A549 (cell line): ENCODE data around the gene PSMG1. TPM values are rescaled to one million over a fixed set of nuclear protein-coding genes. Genes with fewer than 3 reads are reported as not detected.

Experiments used
- ATAC-seq, 2 experiments: fragments of 200-7000 bp in 1 of 2; fragments of >200 bp in 1 of 2; cut with Nextera tagmentation in 1 of 2; cut with Tn5 transposase in 1 of 2; 3 replicates each; pipeline versions ENCODE4 v1.8.0 to v1.9.1; 2018 to 2020; ENCODE audit warnings: mild to moderate bottlenecking in 1 of 2, moderate library complexity in 1 of 2
- CTCF ChIA-PET: fragments of 300-600 bp; sonication (Branson Sonifier 250); formaldehyde crosslinking; extraction: SDS; loops from one replicate; lab custom pipeline; 2021; ENCODE audit warnings: antibody characterized with exemption, inconsistent platforms; lab: Yijun Ruan, JAX
- POLR2A ChIA-PET: fragments of 350-600 bp; formaldehyde crosslinking; extraction: SDS; loops from one replicate; lab custom pipeline; 2021; ENCODE audit warnings: antibody characterized with exemption, inconsistent platforms; lab: Yijun Ruan, JAX
- DNase-seq, 2 experiments: peaks; one replicate each; pipeline versions ENCODE4 v3.0.0 to v3.0.0-alpha.2; 2011 to 2016; ENCODE audit warnings: low read depth in 1 of 2, low spot score in 1 of 2
- FAIRE-seq: peaks from 2 replicates; lab custom pipeline; 2011; peaks lifted over from hg19 to GRCh38; lab: Jason Lieb, UNC
- H3K27ac ChIP-seq, 2 experiments: fragments of >200 bp; sonication (Bioruptor Twin); formaldehyde crosslinking; 3 replicates each; pipeline ENCODE4 v1.5.1; 2016 to 2017
- H3K4me1 ChIP-seq: fragments of >200 bp; sonication (Bioruptor Twin); formaldehyde crosslinking; 3 replicates; pipeline ENCODE4 v1.6.1; 2016
- H3K4me2 ChIP-seq: fragments of >200 bp; sonication (Bioruptor Twin); formaldehyde crosslinking; 3 replicates; pipeline ENCODE4 v1.6.1; 2016
- H3K4me3 ChIP-seq: fragments of >200 bp; sonication (Bioruptor Twin); formaldehyde crosslinking; 3 replicates; pipeline ENCODE4 v1.5.1; 2016
- H3K9me3 ChIP-seq: fragments of >200 bp; sonication (Bioruptor Twin); formaldehyde crosslinking; 3 replicates; pipeline ENCODE4 v1.6.1; 2016
- CBX8 ChIP-seq: fragments of 200-600 bp; sonication (generic); IDR thresholded peaks from 2 replicates; pipeline ENCODE4 v1.6.1; 2016
- CEBPB ChIP-seq, 2 experiments: fragments of >200 bp in 1 of 2; sonication (Bioruptor Twin) in 1 of 2; formaldehyde crosslinking in 1 of 2; IDR thresholded peaks; 2 replicates each; pipeline ENCODE4 v1.6.1; 2012 to 2016
- CHD2 ChIP-seq: fragments of 150-350 bp; IDR thresholded peaks from 2 replicates; pipeline ENCODE4 v1.6.1; 2014; ENCODE audit warnings: low read length; ENCODE audit not compliant: partially characterized antibody
- CHD4 ChIP-seq: fragments of 200-600 bp; sonication (generic); IDR thresholded peaks from 2 replicates; pipeline ENCODE4 v1.6.1; 2016; ENCODE audit warnings: antibody characterized with exemption, mild to moderate bottlenecking, borderline replicate concordance
- CTCF ChIP-seq: fragments of >200 bp; sonication (Bioruptor Twin); formaldehyde crosslinking; IDR thresholded peaks from 3 replicates; pipeline ENCODE4 v1.5.1; 2016
- E2F6 ChIP-seq: IDR thresholded peaks from 2 replicates; pipeline ENCODE4 v1.6.1; 2012; ENCODE audit warnings: low read depth, borderline replicate concordance
- ELK1 ChIP-seq: fragments of 150-350 bp; IDR thresholded peaks from 2 replicates; pipeline ENCODE4 v1.6.1; 2014; ENCODE audit warnings: low read depth, mild to moderate bottlenecking, low read length
- EP300 ChIP-seq, 2 experiments: fragments of >200 bp; sonication (Bioruptor Twin); formaldehyde crosslinking; IDR thresholded peaks; 2 replicates in 1 of 2; 3 replicates in 1 of 2; pipeline ENCODE4 v1.6.1; 2016 to 2017
- HDAC2 ChIP-seq: fragments of 200-600 bp; sonication (generic); IDR thresholded peaks from 2 replicates; pipeline ENCODE4 v1.6.1; 2016
- HEYL ChIP-seq: fragments of 250-450 bp; sonication (Bioruptor Pico); IDR thresholded peaks from 2 replicates; pipeline ENCODE4 v1.8.0; 2021; ENCODE audit warnings: mild to moderate bottlenecking, moderate library complexity
- HOXB13 ChIP-seq: fragments of 250-450 bp; sonication (Bioruptor Pico); IDR thresholded peaks from 2 replicates; pipeline ENCODE4 v1.5.0; 2020; ENCODE audit warnings: low read depth, mild to moderate bottlenecking, moderate library complexity
- JUNB ChIP-seq: fragments of >200 bp; sonication (Bioruptor Twin); formaldehyde crosslinking; IDR thresholded peaks from 2 replicates; pipeline ENCODE4 v1.6.1; 2016
- KDM1A ChIP-seq: fragments of 200-600 bp; sonication (generic); IDR thresholded peaks from 2 replicates; pipeline ENCODE4 v1.6.1; 2016; ENCODE audit warnings: low read depth, mild to moderate bottlenecking
- KDM5A ChIP-seq: fragments of 200-600 bp; sonication (generic); IDR thresholded peaks from 2 replicates; pipeline ENCODE4 v1.6.1; 2016; ENCODE audit warnings: antibody characterized with exemption, mild to moderate bottlenecking
- MAFK ChIP-seq: fragments of 450-650 bp; IDR thresholded peaks from 2 replicates; pipeline ENCODE4 v1.6.1; 2014; ENCODE audit not compliant: partially characterized antibody
- MAX ChIP-seq: IDR thresholded peaks from 2 replicates; pipeline ENCODE4 v1.6.1; 2012
- MAZ ChIP-seq: fragments of 150-350 bp; IDR thresholded peaks from 2 replicates; pipeline ENCODE4 v1.6.1; 2014; ENCODE audit warnings: antibody characterized with exemption, low read depth, low read length, borderline replicate concordance
- NFE2L2 ChIP-seq: fragments of 150-350 bp; conservative IDR thresholded peaks from 2 replicates; pipeline ENCODE4 v1.6.1; 2014; ENCODE audit warnings: low read length
- NPAS2 ChIP-seq: fragments of 250-450 bp; sonication (Bioruptor Pico); IDR thresholded peaks from 2 replicates; pipeline ENCODE4 v1.8.0; 2022; ENCODE audit warnings: mild to moderate bottlenecking, moderate library complexity, borderline replicate concordance
- POLR2A ChIP-seq: IDR thresholded peaks from 2 replicates; pipeline ENCODE4 v1.6.1; 2012; ENCODE audit warnings: mild to moderate bottlenecking, low read length
- POLR2AphosphoS2 ChIP-seq: conservative IDR thresholded peaks from 2 replicates; pipeline ENCODE4 v1.6.1; 2012; ENCODE audit warnings: low read length, improper control_type of control experiment, inconsistent platforms
- RARB ChIP-seq: fragments of 250-450 bp; sonication (Bioruptor Pico); IDR thresholded peaks from 2 replicates; pipeline ENCODE4 v1.8.0; 2021; ENCODE audit warnings: mild to moderate bottlenecking, moderate library complexity
- RCOR1 ChIP-seq: fragments of 150-350 bp; IDR thresholded peaks from 2 replicates; pipeline ENCODE4 v1.6.1; 2014; ENCODE audit warnings: antibody characterized with exemption, low read length, low read depth
- REST ChIP-seq: fragments of 200-600 bp; sonication (generic); IDR thresholded peaks from 2 replicates; pipeline ENCODE4 v1.6.1; 2016; ENCODE audit warnings: antibody characterized with exemption, mild to moderate bottlenecking, moderate library complexity
- RNF2 ChIP-seq: fragments of 200-600 bp; sonication (generic); IDR thresholded peaks from 2 replicates; pipeline ENCODE4 v1.6.1; 2016; ENCODE audit warnings: low read depth, mild to moderate bottlenecking, antibody characterized with exemption, moderate library complexity, borderline replicate concordance
- SMC3 ChIP-seq: fragments of >200 bp; sonication (Bioruptor Twin); formaldehyde crosslinking; IDR thresholded peaks from 3 replicates; pipeline ENCODE4 v1.6.1; 2018; ENCODE audit warnings: inconsistent platforms
- USF2 ChIP-seq: fragments of 450-650 bp; IDR thresholded peaks from 2 replicates; pipeline ENCODE4 v1.6.1; 2014; ENCODE audit warnings: antibody characterized with exemption
- ZC3H11A ChIP-seq: fragments of 450-650 bp; IDR thresholded peaks from 2 replicates; pipeline ENCODE4 v1.6.1; 2014; ENCODE audit warnings: antibody characterized with exemption, mild to moderate bottlenecking
- ZSCAN20 ChIP-seq: fragments of 250-450 bp; sonication (Bioruptor Pico); IDR thresholded peaks from 2 replicates; pipeline ENCODE4 v1.8.0; 2022; ENCODE audit warnings: mild to moderate bottlenecking, moderate library complexity
- WGBS: methylation state at CpG from one replicate; pipeline ENCODE4 v1.1.6; 2017; ENCODE audit errors: missing lambda C conversion rate; 5-methylcytosine and 5-hydroxymethylcytosine counted together
- polyA plus RNA-seq, 4 experiments: library from polyadenylated mRNA; depleted of rRNA in 3 of 4; stranded (reverse); fragments of >200 nt; fragmentation: RNase III in 1 of 4; extraction: RNeasy Plus Mini Kit Qiagen cat#74134 plus additional on column Dnase treatment in 1 of 4; gene quantifications; 2 replicates in 3 of 4; 3 replicates in 1 of 4; pipeline ENCODE4 v1.2.3, GENCODE V29; 2011 to 2017

The PSMG1 gene
- polyA plus RNA-seq, 2 of the 4 experiments (the other 2 are of a cell fraction) = 95.8 to 96.0 TPM

GRCh38 chr21:39178421-39178820 is 4.8 kb downstream of the PSMG1 start:
- no peak for ATAC-seq
- no peak for DNase-seq
- no peak overlapping the region for H3K27ac ChIP-seq
- POLR2A ChIA-PET = no interaction called here
- no peak for TF ChIP-seq E2F6
- no peak for TF ChIP-seq MAZ
- TF ChIP-seq USF2 = no peak
- TF ChIP-seq RNF2 = no peak
- no peak for TF ChIP-seq KDM5A
- TF ChIP-seq EP300 (IDR thresholded peaks at IDR 0.05) = no peak
- no peak for TF ChIP-seq HOXB13 (CRISPR knock-in tag)
- no peak for TF ChIP-seq ZC3H11A
- no peak for TF ChIP-seq HEYL (CRISPR knock-in tag)
- no peak for TF ChIP-seq CHD2
- no peak for TF ChIP-seq NFE2L2
- TF ChIP-seq JUNB = no peak
- no peak for TF ChIP-seq MAX
- TF ChIP-seq MAFK = no peak
- no peak for TF ChIP-seq RARB
- no peak for TF ChIP-seq KDM1A
- no peak for TF ChIP-seq CHD4
- TF ChIP-seq CEBPB (IDR thresholded peaks at IDR 0.05) = no peak
- TF ChIP-seq ELK1 = no peak
- TF ChIP-seq HDAC2 = no peak
- CTCF ChIA-PET = no interaction called here
- no peak overlapping the region for H3K4me3 ChIP-seq
- FAIRE-seq = no peak
- no peak overlapping the region for H3K4me2 ChIP-seq
- 0 out of 3 replicates have a peak, but pooled peaks cover 6% of the 10 kb centered on the region for H3K4me1 ChIP-seq
- no peaks in the 10 kb centered on the region for H3K9me3 ChIP-seq
- WGBS = 94% methylated on average over 7 of the region's 7 CpGs

- CTCF ChIA-PET = interaction anchor here (0.8 to 1.3 kb wide), 3 partner anchors 15 to 421 kb away, joined by 3 read pairs; no protein-coding TSS in a partner anchor
- Histone ChIP-seq H3K4me1 (0 out of 3 replicates have a peak, but pooled peaks cover under 1% of the 10 kb centered on the region), H3K9me3 (no peaks in the 10 kb centered on the region), H3K4me2 (no peak overlapping the region), H3K27ac (no peak overlapping the region), H3K4me3 (no peak overlapping the region)
- TF ChIP-seq KDM5A = no peak
- no peak for TF ChIP-seq CEBPB (IDR thresholded peaks at IDR 0.05)
- no peak for TF ChIP-seq EP300 (IDR thresholded peaks at IDR 0.05)
- no peak for TF ChIP-seq JUNB
- no peak for TF ChIP-seq CBX8
- TF ChIP-seq MAX = no peak
- TF ChIP-seq POLR2AphosphoS2 = no peak
- no peak for TF ChIP-seq CTCF
- no peak for TF ChIP-seq ELK1
- TF ChIP-seq RCOR1 = no peak
- no peak for TF ChIP-seq REST
- no peak for TF ChIP-seq HEYL (CRISPR knock-in tag)
- no peak for TF ChIP-seq MAZ
- no peak for TF ChIP-seq POLR2A
- no peak for TF ChIP-seq ZC3H11A
- no peak for TF ChIP-seq SMC3
- no peak for TF ChIP-seq CHD2
- TF ChIP-seq ZSCAN20 = no peak
- no peak for TF ChIP-seq NPAS2 (CRISPR knock-in tag)
- WGBS = 36% methylated on average over 3 of the region's 3 CpGs
- DNase-seq = no peak
- ATAC-seq = no peak
- FAIRE-seq = no peak
- POLR2A ChIA-PET = no interaction called here
Measured at GRCh38 chr21:39176271-39176709, 7.0 kb downstream of the PSMG1 start.
